ENCODE data around the gene CLMN. TPM values are rescaled to one million over a fixed set of nuclear protein-coding genes. Genes with fewer than 3 reads are reported as not detected.

The CLMN gene
- total and polyA plus RNA-seq, 2 experiments from 2014 or later, result 3.2 to 5.7 TPM

DNA sequence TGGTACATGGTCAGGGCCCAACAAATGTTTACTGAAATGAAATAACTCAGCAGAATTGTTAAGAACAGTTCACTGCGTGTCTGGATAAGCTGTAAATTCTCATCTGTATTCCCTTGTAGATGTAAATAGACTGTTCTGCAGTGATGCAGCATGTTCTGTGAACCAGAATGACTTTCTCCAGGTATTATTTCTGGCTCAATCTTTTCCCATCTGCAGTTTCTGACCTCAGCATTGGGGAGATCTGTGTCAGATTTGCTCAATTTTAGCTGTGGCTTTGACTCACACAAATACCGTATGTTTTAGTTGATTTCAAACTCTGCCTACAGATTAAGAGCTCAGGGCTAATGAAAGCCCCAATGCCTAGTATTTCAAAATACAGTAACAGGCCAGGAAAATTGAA lies 113.2 kb downstream of the CLMN start:
- H3K4me3 Mint-ChIP-seq, result no peak overlapping the region
- Histone ChIP-seq H3K4me3 (no peak overlapping the region), H3K9me2 (ENCODE audit: insufficient read depth) (peaks cover 8% of the 10 kb centered on the region; the same call in 1 of the 2 replicates), H3F3A (replicated peaks; ENCODE audit: low read depth) (no peaks in the 10 kb centered on the region), H3K4me2 (no peak overlapping the region), H3K27me3 (ENCODE audit: insufficient read depth) (no peaks in the 10 kb centered on the region), H3K27ac (ENCODE audit: low read depth) (no peak overlapping the region), H3K36me3 (ENCODE audit: insufficient read depth) (peaks cover 6% of the 10 kb centered on the region; the same call in 1 of the 2 replicates), H3K79me2 (replicated peaks; ENCODE audit: insufficient read depth) (no peaks in the 10 kb centered on the region), H3K4me1 (ENCODE audit: insufficient read depth) (no peaks in the 10 kb centered on the region), H4K20me1 (replicated peaks; ENCODE audit: insufficient read depth) (no peaks in the 10 kb centered on the region), H2AFZ (no peak overlapping the region)
- ATAC-seq (no peak), DNase-seq (ENCODE audit: low spot score) (no peak)
- H3K9me3 Mint-ChIP-seq, result peaks cover 22% of the 10 kb centered on the region
- H3K27ac Mint-ChIP-seq, result no peak overlapping the region
- TF ChIP-seq ZNF331 (CRISPR knock-in tag; IDR thresholded peaks at IDR 0.05; ENCODE audit: low read depth) (no peak), ZNF114 (CRISPR knock-in tag; IDR thresholded peaks at IDR 0.05) (no peak), CTCF (conservative IDR thresholded peaks at IDR 0.05; ENCODE audit: low read depth in 2 of 2) (no peak), EZH2phosphoT487 (IDR thresholded peaks at IDR 0.05; ENCODE audit: unreplicated experiment) (no peak), JUNB (IDR thresholded peaks at IDR 0.05; ENCODE audit: unreplicated experiment) (no peak), CREB1 (CRISPR knock-in tag; IDR thresholded peaks at IDR 0.05; ENCODE audit: low read depth) (no peak), ZNF462 (CRISPR knock-in tag; IDR thresholded peaks at IDR 0.05) (no peak), EZH2 (IDR thresholded peaks at IDR 0.05; ENCODE audit: low read depth, unreplicated experiment) (no peak), STAT1 (IDR thresholded peaks at IDR 0.05; ENCODE audit: unreplicated experiment) (no peak), NANOG (IDR thresholded peaks at IDR 0.05; ENCODE audit: borderline replicate concordance) (no peak), POLR2AphosphoS5 (IDR thresholded peaks at IDR 0.05; ENCODE audit: low read depth) (no peak)
- TF ChIP-seq, protein P1, sequence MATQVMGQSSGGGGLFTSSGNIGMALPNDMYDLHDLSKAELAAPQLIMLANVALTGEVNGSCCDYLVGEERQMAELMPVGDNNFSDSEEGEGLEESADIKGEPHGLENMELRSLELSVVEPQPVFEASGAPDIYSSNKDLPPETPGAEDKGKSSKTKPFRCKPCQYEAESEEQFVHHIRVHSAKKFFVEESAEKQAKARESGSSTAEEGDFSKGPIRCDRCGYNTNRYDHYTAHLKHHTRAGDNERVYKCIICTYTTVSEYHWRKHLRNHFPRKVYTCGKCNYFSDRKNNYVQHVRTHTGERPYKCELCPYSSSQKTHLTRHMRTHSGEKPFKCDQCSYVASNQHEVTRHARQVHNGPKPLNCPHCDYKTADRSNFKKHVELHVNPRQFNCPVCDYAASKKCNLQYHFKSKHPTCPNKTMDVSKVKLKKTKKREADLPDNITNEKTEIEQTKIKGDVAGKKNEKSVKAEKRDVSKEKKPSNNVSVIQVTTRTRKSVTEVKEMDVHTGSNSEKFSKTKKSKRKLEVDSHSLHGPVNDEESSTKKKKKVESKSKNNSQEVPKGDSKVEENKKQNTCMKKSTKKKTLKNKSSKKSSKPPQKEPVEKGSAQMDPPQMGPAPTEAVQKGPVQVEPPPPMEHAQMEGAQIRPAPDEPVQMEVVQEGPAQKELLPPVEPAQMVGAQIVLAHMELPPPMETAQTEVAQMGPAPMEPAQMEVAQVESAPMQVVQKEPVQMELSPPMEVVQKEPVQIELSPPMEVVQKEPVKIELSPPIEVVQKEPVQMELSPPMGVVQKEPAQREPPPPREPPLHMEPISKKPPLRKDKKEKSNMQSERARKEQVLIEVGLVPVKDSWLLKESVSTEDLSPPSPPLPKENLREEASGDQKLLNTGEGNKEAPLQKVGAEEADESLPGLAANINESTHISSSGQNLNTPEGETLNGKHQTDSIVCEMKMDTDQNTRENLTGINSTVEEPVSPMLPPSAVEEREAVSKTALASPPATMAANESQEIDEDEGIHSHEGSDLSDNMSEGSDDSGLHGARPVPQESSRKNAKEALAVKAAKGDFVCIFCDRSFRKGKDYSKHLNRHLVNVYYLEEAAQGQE (IDR thresholded peaks at IDR 0.05; ENCODE audit: unreplicated experiment), result no peak
- TF ChIP-seq, protein P2, sequence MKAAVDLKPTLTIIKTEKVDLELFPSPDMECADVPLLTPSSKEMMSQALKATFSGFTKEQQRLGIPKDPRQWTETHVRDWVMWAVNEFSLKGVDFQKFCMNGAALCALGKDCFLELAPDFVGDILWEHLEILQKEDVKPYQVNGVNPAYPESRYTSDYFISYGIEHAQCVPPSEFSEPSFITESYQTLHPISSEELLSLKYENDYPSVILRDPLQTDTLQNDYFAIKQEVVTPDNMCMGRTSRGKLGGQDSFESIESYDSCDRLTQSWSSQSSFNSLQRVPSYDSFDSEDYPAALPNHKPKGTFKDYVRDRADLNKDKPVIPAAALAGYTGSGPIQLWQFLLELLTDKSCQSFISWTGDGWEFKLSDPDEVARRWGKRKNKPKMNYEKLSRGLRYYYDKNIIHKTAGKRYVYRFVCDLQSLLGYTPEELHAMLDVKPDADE (IDR thresholded peaks at IDR 0.05), result no peak
- H3K4me1 Mint-ChIP-seq, result no peaks in the 10 kb centered on the region
- H3K36me3 Mint-ChIP-seq (ENCODE audit: low read depth), result peaks cover 32% of the 10 kb centered on the region
- H3K27me3 Mint-ChIP-seq (ENCODE audit: insufficient read depth, low read depth, poor library complexity), result peaks cover 6% of the 10 kb centered on the region
